ENCODE measurements around the gene PROKR1.
"Not testable (repeated sequence)": the region's sequence is repeated elsewhere in the genome, so short reads cannot be mapped to it uniquely, and the experiment has no call there.

PROKR1 gene

DNA sequence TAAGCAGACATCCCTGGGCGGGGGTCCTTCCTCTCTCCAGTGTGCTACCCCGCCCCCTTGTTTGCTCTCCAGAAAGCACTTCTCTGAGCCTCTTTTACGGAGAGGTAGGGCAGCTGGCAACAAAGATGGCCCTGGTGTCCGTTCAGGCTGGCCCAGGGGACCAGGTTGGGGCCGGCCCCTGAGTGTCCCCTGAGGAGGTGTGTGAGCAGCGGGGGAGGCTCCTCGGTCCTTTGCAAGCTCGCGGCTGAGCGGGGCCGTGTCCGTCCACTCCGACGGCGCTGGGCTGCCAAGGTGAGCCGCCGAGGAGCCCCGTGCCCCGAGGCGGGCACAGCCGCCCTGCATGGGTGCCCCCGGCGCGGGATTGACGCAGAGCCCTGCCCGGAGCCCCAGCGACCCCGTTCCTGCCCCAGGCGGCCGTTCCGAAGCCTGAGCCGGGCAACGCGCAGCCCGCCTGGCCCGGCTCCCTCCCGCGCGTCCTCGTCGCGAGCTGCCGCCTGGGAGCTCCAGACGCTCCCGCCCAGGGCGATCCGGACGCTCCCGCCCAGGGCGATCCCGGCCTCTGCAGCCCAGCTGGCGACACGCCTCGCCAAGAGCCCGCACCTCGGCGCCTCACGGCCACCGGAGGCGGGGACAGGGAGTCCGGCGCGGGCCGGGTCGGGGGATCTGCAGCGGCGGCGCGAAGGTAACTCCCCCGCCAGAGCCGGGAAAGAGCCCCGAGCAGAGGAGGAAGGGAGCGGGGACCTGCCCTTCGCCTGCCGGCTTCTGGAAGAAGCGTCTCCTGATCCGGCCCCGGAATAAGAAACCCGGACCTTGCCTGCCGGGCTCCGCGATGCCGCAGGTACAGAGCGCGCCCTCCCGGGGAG is at the start of gene PROKR1:
TSS of gene PROKR1 (plus strand) at position 569 of the 863 bp plus-strand sequence. CDS start 2,243 bp downstream, outside the sequence.
- DNase-seq = no peak

GRCh38 chr2:68594041-68594440 is 49.3 kb upstream of the PROKR1 start:
- no peak for DNase-seq

GRCh38 chr2:68594674-68595492 is 48.5 kb upstream of the PROKR1 start:
- DNase-seq = peak; percentile 19

DNA sequence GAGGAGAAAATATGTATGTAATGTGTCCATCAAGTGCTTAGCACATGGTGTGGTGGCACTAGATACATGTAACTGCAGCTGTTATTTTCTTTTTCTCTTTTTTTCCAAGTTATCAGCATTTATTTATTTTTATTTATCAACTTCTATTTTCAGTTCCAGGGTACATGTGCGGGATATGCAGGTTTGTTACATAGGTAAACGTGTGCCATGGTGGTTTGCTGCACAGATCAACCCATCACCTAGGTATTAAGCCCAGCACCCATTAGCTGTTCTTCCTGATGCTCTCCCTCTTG is 47.9 kb upstream of the PROKR1 start:
- not testable (repeated sequence) for DNase-seq

GRCh38 chr2:68600495-68600894 is 42.9 kb upstream of the PROKR1 start:
- DNase-seq = not testable (repeated sequence)

- no peak for DNase-seq
These were observed 40.3 kb upstream of the PROKR1 start for GRCh38 chr2:68603059-68603458.

GRCh38 chr2:68604077-68604476 is 39.3 kb upstream of the PROKR1 start:
- DNase-seq = no peak

DNA sequence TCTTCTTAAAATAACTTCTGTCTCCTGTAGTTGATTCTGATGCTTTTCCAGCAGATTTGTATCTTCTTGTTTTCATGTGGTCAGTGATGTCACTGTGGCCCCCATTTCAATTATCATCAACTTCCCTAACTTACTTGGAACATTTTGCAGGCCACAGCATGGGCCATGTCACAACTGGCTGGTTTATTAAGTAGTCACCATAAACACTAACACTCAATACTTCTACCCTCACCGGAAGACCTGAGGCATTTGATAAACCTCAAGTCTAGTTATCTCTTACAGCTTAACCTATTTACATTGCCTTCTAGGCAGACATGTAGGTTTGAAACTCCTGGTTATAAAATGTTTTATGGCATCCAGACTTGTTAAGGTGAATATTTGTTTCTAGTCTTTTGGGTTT is 37.4 kb upstream of the PROKR1 start:
- no peak for DNase-seq

DNA sequence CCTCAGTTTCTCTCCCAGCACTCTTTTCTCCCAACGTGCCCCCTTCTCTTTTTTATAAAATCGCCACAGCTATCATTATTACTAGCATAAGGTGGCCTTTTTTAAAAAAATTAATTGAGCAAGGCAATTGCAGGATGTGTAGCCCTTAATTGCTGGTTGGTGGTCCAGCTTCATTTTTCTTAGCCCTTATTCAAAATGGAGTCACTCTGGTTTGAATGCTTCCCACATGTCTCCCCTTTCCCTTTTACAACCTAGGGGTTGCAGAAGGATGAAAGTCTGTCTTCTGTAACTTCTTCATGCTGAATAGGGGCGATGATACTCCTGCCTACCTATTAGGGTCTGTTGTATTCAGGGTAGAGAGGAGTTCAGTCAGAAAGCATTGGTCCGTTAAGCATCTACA is 36.6 kb upstream of the PROKR1 start:
- DNase-seq = no peak

DNA sequence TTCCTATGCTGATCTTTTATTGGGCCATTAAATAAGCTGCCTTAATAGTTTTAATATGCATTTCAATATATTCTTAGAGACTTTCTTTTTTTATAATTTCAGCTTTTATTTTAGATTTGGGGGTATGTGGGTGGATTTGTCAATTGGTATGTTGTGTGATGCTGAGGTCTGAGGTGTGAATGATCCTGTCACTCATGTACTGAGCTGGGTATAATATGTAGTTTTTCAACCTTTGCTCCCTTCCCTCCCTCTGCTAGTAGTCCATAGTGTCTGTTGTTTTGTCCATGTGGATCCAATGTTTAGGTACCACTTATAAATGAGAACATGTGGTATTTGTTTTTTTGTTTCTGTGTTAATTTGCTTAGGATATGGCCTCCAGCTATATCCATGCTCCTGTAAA is 35.5 kb upstream of the PROKR1 start:
- DNase-seq = no peak

- DNase-seq = no peak
These were observed 30.4 kb upstream of the PROKR1 start for GRCh38 chr2:68612765-68613519.

GRCh38 chr2:68620772-68621171 is 22.6 kb upstream of the PROKR1 start:
- DNase-seq = no peak

DNA sequence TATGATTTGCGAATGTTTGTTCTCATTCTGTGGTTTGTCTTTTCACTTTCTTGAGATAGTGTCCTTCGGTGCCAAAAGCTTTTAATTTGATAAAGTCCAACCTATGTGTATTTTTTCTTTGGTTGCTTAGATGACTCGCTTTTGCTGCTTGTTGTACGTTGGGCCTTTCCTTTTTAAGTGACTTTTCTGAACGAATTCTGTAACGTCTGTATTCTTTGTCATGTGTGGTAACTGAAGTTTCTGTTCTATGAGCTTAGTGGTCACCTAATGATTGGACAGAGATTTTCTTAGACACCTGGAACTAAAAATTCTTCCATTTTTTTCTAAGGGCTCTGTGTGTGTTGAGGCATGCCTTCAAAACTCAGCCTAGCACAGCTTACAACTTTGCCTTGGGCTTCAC is 19.6 kb upstream of the PROKR1 start:
- DNase-seq = no peak

GRCh38 chr2:68627615-68628014 is 15.8 kb upstream of the PROKR1 start:
- no peak for DNase-seq

DNA sequence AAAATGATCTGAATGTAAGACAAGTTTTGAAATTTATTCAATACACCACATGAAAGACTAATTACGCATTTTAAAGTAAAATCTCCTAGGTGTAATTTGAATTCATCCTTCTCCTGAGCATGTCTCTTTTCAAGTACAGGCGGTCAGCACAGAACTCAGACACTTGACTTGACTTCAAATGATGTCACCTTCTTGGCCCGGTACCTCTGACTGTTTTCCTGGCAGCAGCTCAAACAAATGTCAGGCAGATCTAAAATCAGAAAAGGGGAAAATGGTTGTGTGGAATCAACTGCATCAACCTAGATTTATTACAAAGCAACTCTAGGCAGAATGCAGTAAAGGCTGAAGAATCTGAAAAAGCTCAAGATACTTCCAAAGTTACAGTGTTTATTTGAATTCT is 11.4 kb upstream of the PROKR1 start:
- DNase-seq = no peak

DNA sequence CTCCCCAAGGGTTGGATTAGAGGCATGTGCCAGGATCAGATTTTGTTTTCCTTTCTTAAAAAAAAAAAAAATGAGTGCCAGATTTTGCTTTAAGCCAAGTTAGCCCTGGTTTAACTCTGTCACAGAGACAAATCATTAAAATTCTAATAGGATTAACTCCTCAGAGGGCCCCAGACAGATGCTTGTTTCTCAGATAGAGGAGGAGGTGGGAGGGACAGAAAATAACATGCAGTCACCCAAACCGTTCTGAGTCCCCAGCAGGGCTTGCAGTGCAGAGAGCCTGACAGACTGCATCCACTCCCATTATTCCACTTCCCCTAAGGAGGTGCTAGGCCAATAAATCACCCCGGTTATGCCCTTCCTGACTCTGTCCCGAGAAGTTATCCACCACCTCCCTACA is 6.3 kb upstream of the PROKR1 start:
- DNase-seq = no peak

GRCh38 chr2:68643874-68644485 is 601 bp downstream of the PROKR1 start:
- DNase-seq = no peak

GRCh38 chr2:68645523-68645922 is 2.1 kb downstream of the PROKR1 start:
- DNase-seq = no peak

DNA sequence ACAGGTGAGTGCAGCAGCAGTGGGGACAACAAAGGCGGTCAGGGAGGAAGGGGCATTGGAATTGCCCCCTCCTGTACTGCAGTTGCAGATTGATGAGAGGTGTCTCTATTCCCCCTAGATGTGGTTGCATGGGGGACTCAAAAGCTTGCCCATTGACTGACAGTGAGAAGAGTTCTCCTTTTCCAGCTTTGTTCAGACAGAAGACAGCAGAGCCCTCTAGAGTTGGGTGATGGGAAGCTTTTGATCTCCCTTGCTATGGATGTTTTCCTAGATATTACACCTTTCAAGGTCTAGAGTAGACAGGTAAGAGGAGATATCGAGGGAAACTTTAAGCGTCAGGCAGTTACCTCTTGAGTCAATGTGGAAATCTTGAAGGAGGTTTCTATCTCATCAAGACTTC is 2.9 kb downstream of the PROKR1 start:
- DNase-seq = peak; percentile 6

- no peak for DNase-seq
These were observed 7.3 kb downstream of the PROKR1 start for GRCh38 chr2:68650645-68651044.

- DNase-seq = no peak
These were observed 9.7 kb downstream of the PROKR1 start for GRCh38 chr2:68653034-68653433.

DNA sequence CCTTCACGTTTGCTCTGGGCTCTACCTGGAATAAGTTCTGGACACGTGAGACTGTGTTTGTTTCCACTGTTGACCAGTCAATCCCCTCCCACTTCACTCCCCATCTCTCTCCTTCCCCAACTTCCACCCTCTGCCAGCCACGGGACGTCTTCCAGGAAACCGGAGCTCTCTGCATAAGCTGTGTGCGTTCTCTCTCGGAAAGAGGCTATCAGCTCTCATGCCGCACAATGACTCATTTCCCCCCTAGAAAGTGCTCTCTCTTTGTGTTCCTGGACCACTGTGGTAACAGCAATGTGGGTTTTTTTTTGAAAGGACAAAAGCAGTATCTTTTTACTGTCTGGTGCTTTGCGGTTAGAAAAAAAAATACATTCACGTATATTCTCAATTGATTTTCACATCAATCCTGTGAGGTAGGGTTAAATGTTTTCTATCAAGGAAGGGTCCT is 10.2 kb downstream of the PROKR1 start:
- DNase-seq = no peak

- no peak for DNase-seq
These were observed 14.9 kb downstream of the PROKR1 start for GRCh38 chr2:68658266-68658665.
